Ishikawa (cell line): ENCODE measurements around the gene ZNF319.

Source experiments
- CEBPB ChIP-seq: IDR thresholded peaks from 2 replicates; pipeline ENCODE4 v1.6.1; 2012
- CREB1 ChIP-seq: IDR thresholded peaks from 2 replicates; pipeline ENCODE4 v1.6.1; 2012; ENCODE audit warnings: low read depth
- EP300 ChIP-seq: IDR thresholded peaks from 2 replicates; pipeline ENCODE4 v1.6.1; 2012; ENCODE audit warnings: borderline replicate concordance
- FOXM1 ChIP-seq: IDR thresholded peaks from 2 replicates; pipeline ENCODE4 v1.6.1; 2012; ENCODE audit warnings: low read depth, borderline replicate concordance
- NFIC ChIP-seq: IDR thresholded peaks from 2 replicates; pipeline ENCODE4 v1.6.1; 2012
- REST ChIP-seq: IDR thresholded peaks from 2 replicates; pipeline ENCODE4 v1.6.1; 2012; ENCODE audit warnings: low read depth, mild to moderate bottlenecking
- TAF1 ChIP-seq: IDR thresholded peaks from 2 replicates; pipeline ENCODE4 v1.6.1; 2012; ENCODE audit warnings: low read depth, mild to moderate bottlenecking
- TCF12 ChIP-seq: IDR thresholded peaks from 2 replicates; pipeline ENCODE4 v1.6.1; 2012; ENCODE audit warnings: low read depth
- TEAD4 ChIP-seq: IDR thresholded peaks from 2 replicates; pipeline ENCODE4 v1.6.1; 2012
- YY1 ChIP-seq: IDR thresholded peaks from 2 replicates; pipeline ENCODE4 v1.6.1; 2012; ENCODE audit warnings: low read depth

GRCh38 chr16:57993897-57994296 lies 6.6 kb downstream of the ZNF319 start:
- TF ChIP-seq REST (no peak), TEAD4 (no peak), TCF12 (no peak), EP300 (no peak), TAF1 (no peak), CEBPB (no peak), CREB1 (no peak), NFIC (no peak), FOXM1 (no peak), YY1 (no peak)
